GM19328 (cell line): ENCODE data around the gene DIAPH2.
"Not testable (repeated sequence)": the region's sequence is repeated elsewhere in the genome, so short reads cannot be mapped to it uniquely, and the experiment has no call there.

Experiments
- ATAC-seq: cut with Tn5 transposase; IDR thresholded peaks from one replicate; pipeline ENCODE4 v1.9.1; 2021; ENCODE audit warnings: mild to moderate bottlenecking, moderate library complexity; ENCODE audit not compliant: unreplicated experiment

The DIAPH2 gene

DNA sequence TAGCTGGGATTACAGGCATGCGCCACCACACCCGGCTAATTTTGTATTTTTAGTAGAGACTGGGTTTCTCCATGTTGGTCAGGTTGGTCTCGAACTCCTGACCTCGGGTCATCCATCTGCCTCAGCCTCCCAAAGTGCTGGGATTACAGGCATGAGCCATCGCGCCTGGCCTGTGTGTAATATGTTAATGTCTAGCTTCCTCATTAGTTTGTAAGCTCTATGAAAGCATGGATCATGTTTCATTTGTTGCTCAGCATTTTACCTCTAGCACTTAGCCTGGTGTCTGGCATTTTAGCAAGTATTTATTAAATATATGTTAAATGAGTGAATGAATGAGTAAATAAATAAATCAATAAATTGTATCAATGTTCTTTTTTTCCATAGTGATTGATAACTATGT is 29.8 kb downstream of the DIAPH2 start:
- not testable (repeated sequence) for ATAC-seq

DNA sequence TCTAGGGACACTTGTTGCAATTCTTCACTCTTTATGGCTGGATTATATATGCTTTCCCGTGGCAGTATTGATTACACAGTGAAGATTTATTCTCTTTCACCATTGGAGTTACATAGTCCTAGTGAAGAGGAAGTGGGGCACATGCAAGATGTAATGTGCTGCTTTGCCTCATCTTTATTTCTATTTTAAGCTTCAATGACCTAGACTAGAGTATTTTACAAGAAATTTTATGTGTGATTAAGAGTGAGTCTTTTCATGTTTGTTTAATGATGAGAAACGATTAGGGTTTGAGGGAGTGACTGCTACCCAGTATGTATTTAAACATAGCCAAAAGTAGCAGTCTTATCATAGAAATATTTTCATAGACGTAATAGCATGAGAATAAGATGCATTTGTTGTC is 30.8 kb downstream of the DIAPH2 start:
- no peak for ATAC-seq

DNA sequence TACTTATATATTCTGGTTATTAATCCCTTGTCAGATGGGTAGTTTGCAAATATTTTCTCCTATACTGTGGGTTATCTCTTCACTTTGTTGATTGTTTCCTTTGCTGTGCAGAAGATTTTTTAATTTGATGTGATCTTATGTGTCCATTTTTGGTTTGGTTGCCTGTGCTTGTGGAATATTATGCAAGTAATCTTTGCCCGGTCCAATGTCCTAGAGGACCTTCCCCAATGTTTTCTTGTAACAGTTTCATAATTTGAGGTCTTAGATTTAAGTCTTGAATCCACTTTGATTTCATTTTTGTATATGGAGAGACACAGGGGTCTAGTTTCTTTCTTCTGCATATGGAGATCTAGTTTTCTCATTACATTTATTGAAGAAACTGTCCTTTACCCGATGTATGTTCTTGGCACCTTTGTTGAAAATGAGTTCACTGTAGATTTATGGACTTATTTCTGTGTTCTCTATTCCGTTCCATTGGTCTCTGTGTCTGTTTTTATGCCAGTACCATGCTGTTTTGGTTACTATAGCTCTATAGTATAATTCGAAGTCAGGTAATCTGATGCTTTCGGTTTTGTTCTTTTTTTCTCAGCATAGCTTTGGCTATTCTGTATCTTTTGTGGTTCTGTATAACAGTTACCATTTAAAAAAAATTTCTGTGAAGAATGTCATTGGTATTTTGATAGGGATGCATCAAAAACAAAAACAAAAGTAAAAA is 34.7 kb downstream of the DIAPH2 start:
- no peak for ATAC-seq

DNA sequence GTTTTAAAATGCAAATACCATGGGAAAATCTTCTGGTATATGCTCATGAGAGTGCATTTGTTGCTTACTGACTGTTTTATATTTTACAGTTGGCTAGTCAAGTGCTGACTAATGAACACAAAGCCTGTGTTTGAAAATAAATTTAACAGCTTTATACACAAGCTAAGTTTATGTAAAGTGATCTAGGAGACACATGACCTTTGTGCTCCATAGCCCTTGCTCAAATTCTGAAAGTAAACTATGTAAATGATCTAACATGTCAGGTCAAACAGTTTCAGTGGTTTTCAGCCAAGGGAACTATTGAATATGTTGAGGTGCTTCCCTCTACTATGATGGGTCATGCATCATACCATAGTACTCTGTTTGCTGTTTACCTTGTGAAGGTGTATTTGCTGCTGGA is 36.7 kb downstream of the DIAPH2 start:
- peak; percentile 99 for ATAC-seq

DNA sequence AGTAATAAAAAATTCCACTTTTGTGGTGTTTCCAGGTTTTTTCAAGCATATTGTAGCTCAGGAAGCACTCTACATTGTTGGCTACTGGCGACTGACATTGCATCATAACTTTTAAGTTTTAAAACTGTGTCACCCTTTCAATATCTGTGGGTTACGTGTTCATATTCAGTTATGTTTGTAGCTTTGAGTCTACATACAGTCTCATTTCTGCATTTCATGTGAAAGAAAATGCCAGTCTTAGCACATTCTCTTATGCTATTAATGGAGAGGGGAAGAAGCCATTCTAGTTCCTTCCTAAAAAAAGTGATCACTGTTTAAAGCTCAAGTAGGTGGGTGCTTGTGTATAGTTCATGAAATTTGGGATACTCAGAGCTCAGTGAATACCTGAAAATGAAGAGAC is 38.1 kb downstream of the DIAPH2 start:
- no peak for ATAC-seq

DNA sequence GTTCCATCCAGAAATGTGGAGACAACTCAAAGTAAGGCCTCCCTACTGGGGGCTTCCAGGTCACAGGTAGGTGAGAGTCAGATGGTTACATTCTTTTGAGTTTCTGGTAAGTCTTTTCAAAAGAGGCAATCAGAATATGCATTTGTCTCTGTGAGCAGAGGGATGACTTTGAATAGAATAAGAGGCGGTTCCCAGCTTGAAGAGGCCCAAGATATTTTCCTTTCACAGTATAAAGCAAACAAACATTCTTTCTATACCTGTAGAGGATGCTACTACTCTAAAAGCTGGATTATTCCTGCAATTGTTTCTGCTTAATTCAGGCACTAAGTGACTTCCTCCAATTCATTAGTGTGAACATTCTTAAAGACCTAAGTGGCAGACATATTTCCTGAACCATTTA is 44.4 kb downstream of the DIAPH2 start:
- no peak for ATAC-seq

DNA sequence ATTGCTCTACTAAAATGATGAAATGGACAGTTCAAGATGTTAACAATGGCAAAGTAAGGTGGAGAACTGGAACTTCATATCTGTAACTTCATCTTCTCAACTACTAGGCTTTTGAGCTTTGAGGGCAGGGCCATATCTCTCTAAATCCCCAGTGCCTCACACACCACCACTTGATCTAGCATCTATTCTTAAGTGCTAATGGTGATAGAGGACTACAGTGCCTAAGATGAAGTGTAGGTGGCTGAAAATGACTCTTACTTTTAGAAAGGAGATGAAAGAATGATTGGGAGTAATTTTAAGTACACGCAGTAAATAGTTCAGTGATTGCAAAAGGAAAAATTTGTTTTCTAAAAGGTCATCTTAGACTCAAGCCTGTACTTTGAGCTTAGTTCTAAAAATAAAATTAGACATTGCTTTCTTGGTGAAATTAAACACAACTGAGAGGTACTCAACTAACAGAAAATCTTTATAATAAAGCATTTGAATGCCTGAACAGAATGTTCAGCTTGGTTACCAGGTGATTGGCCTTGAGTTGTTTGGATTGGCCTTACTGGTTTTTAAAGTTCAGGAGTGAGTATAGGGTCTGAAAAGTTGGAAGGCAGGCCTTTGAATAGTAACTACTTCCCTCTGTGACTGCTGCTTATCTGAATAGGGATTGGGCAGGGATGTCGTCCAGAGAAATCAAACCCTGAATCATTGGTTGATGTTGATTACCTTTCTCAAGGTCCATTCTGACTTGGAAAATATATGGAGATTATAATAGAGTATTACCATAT is 45.4 kb downstream of the DIAPH2 start:
- ATAC-seq: no peak

DNA sequence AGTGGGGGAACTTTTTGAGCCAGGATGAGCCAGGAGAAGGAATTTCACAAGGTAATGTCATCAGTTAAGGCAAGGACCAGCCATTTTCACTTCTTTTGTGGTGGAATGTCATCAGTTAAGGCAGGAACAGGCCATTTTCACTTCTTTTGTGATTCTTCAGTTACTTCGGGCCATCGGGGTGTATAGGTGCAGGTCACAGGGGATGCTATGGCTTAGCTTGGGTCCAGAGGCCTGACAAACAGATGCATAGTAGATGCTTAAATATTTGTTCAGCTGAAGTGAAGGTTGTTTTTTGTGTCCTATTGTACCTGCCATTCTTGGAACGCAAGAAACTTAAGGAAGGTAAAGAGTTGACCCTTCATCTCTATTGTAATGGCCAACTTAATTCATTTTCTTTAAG is 46.4 kb downstream of the DIAPH2 start:
- ATAC-seq: not testable (repeated sequence)

DNA sequence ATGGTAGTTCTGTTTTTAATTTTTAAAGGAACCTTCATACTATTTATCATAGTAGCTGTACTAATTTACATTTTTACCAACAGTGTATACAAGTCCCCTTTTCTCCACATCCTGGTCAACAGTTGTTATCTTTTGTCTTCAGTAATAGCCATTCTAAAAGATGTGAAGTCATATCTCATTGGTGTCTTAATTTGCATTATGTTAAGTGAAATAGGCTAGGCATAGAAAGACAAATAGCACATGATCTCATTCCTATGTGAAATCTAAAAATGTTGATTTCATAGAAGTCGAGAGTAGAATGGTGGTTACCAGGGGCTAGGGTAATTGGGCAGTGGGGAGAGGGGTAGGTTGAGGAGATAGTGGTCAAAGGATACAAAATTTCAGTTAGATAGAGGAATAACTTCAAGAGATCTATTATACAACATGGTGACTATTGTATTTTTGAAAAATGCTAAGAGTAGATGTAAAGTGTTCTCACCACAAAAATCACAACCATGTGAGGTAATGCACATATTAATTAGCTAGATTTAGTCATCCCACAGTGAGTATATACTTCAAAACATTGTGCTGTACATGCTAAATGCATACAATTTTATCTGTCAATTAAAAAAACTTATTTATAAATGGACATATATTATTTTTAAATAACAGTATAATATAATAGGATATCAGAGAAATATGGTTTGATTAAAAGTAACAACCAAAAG is 58.9 kb downstream of the DIAPH2 start:
- no peak for ATAC-seq

DNA sequence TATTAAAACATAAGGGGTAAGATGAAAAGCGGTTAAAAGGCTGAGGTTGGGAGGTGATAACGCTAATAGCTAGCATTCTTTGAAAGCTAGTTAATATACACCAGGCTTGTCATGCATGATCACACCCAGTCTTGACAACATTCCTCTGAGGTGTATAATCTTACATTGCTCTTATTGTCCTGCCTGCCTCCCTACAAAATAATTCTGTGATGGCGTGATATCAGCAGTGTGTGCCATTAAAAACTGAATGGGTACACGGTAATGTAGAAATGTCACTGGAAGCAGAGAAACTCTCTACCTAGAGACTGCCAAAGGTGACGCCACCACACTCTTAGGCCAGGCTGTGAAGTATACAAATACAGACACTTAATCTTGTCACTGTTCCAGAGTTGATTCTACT is 68.1 kb downstream of the DIAPH2 start:
- no peak for ATAC-seq

DNA sequence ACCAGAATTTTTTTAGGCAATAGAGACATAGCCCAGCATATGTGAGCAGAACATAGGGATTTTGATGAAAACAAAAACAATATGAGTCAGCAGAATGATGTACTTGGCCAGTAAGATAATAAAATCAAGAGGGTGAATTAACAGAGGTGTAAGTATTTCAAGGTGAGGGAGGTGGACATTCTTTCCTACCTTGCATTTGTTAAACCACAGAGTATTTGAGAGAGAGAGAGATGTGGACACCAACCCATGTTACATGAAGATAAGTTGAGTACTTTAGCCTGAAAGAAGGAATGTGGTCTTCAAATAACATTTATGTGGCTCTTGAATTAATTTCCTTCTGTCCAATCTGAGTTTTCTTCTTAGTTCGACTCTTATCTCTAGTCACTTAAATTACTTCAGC is 68.6 kb downstream of the DIAPH2 start:
- no peak for ATAC-seq

DNA sequence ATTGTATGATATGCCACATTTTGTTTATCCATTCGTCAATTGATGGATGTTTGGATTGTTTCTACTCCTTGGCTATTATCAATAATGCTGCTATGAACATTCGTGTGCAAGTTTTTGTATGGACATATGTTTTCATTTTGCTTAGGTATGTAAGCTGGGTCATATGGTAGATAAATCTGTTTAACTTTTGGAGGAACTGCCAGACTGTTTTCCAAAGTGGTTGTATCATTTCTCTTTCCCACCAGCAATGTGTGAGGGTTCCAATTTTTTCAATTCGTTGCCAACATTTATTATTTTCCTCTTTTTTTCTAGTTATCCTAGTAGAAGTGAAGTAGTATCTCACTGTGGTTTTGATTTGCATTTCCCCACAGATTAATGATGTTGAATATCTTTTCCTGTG is 71.8 kb downstream of the DIAPH2 start:
- no peak for ATAC-seq

DNA sequence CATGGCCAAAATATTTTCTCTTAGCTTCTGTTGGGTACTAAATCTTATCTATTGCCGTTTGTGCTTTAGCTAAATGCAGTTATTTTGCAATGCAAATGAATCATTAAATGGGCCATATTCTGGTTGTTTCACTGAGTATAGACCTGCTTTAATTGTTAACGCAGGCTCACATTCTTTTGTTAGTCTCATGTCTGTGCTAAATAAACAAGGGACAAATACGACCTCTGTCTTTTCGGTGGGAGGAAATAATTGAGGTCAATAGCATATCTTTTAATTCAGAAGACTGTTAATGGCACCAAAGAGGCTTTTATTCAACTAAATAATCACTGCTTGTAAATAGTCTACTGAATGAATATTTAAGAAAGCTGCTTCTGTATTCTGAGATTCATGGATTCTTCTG is 76.9 kb downstream of the DIAPH2 start:
- ATAC-seq: no peak

DNA sequence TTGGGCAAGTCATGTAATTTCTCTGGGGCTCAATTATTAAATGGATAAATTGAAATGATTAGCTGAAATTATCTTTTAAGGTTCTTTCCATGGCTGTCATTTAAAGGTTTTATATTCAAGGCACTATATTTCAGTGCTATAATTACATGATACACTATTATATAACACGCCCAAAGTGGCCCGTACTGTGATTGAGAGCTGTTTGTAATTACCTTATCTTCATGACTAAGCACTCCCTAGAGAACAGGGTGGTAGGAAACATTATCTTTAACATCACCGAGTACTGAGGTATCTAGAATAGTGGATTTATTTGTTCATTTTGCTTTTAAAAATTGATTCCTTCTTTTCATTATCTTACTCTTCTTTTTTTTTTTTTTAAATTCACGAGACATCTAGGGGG is 79.0 kb downstream of the DIAPH2 start:
- no peak for ATAC-seq

DNA sequence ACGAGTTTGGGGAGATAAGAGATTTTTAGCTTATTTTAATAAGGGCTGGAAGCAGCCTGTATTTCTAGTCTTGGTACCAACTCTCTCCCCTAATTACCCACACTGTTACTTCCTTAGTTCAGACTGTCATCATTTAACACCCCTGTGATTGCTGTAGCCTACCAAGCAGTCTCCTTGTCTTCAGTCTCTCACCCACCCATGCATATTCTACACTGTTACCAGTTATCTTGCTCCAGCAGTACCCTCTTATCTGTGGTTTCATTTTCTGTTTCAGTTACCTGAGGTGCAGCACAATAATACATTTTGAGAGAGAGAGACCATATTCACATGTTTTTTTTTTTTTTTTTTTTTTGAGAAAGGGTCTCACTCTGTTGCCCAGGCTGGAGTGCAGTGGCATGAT is 80.2 kb downstream of the DIAPH2 start:
- peak; percentile 71 for ATAC-seq

DNA sequence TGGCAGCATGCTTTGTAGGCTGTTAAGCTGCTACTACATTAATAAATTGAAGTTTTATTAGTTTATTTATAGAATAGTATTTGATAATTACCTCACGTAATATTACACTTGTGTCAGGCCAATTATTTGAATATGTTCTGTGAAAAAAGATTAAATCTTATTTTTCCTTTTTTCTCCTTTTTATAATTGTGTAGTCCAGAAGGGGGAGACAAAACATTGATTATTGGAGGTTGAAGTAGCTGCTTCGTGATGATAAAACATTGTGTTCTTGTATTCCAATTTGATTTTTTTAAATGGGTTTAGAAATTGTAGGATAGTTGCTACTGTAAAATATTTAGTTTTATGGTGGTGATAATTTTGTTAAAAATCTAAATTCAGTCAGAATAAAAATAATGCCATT is 85.7 kb downstream of the DIAPH2 start:
- no peak for ATAC-seq

DNA sequence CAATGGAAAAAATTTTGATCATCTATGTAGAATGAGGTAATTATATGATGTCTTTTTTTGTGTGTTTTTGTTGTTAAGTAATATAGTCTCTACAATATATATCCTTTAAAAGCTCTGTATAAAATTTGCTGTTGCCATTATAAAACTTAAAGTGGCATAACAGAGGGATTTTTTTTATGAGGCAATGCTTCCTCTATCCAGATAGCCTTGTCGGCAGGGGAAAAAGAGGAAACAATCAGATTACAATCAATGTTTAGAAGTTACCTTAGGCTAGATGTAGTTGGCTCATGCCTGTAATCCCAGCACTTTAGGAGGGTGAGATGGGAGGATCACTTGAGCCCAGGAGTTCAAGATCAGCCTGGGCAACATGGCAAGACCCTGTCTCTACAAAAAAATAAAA is 86.8 kb downstream of the DIAPH2 start:
- ATAC-seq: no peak

DNA sequence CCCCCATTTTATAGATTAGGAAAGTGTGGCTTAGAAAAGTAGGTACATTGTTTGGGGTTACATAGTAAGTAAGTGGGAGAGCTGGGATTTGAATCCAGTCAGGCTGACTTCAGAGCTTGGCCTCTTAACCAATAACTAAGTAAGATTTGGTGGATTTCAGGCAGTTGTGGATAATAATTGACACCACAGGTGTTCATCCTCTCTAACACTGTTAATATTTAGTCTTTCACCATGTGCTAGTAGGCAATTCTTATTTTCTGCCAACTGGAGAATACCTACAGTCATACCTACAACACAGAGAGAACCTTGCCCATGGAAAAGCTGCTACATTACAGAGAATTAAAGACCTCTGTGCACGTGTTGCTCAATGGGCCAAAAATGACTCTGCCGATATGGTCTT is 89.5 kb downstream of the DIAPH2 start:
- no peak for ATAC-seq

DNA sequence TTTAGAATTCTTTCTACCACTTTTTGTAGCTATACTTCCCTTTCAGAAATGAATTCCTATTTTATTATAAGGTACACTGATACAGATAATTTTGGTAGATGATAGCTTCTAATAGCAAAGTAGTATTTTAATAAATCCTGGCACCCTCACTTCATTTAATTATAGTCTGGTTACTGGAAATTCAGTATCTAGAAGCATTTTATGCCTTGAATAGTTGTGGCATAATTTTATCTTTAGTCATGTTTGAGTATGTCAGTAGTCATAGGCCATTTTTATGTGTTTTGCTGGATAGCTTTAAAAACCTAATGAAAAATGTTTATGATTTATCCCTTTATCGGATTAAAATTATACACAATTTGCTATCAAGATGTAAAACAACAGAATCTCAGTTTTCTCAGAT is 92.3 kb downstream of the DIAPH2 start:
- no peak for ATAC-seq

DNA sequence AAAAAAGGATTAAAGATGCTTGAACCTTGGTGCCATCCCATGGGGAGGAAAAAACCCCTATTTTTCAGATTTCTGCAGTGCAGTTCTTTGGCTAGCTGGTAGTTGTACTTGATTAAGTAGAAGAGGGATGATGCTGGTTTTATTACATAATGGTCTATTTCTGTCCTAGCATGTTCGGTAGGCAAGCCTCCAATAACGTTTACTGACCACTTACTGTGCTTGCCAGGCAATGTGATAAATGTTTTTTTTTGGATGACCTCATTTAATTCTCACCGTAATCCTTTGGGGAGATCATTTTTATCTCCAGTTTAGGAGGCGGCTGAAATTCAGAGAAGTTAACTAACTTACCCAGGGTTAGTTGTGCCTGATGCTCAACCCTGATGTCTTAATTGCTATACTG is 106.9 kb downstream of the DIAPH2 start:
- no peak for ATAC-seq

DNA sequence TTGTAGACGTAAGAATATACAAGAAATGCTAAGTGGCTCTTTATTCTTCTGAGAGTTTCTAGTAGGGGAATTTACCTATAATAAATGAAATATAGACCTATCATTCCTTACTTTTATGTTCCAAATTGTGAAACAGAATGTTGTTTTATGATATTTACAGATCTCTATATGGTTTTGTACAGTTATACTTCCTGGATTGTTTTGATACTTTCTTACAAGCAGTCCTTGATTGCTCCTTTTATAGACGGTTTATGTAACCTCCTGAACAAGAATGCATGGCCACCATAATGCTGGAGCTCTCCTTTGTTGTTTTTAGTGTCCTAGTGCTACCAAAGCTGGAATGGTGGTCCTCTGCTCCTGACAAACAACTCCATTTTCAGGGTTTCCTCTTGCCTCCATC is 107.4 kb downstream of the DIAPH2 start:
- no peak for ATAC-seq

DNA sequence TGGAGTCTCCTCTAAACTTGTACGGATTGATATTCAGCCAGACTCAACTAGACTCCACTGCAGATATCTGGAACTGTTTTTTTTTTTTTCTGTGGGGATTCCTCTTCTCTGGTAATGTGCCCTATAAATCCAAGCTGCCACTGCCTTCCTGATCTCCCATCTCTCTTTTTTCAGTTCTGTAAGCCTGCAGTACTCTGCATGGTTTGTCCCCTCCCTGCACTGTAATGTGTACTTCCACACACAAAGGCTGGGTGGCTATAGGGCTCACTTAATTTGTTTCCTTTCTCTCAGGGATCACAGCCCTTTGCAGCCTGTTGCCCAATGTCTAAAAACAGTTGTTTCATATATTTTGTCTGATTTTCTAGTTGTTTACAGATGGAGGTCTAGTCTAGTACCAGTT is 114.3 kb downstream of the DIAPH2 start:
- ATAC-seq: no peak
